Measurements from ENCODE around the gene NKD1.

The NKD1 gene

GRCh38 chr16:50673496-50674275, 125.5 kb downstream of the NKD1 start:
- DNase-seq (ENCODE audit: low read depth, low spot score): no peak

GRCh38 chr16:50674831-50675230, 126.6 kb downstream of the NKD1 start:
- DNase-seq (ENCODE audit: low read depth, low spot score): no peak

- no peak for DNase-seq (ENCODE audit: low read depth, low spot score)
Measured at GRCh38 chr16:50675686-50676610, 127.8 kb downstream of the NKD1 start.

- DNase-seq (ENCODE audit: low read depth, low spot score): no peak
Measured at GRCh38 chr16:50676684-50677225, 128.6 kb downstream of the NKD1 start.

GRCh38 chr16:50677351-50677750, 129.2 kb downstream of the NKD1 start:
- DNase-seq (ENCODE audit: low read depth, low spot score): no peak

GRCh38 chr16:50678531-50678930, 130.3 kb downstream of the NKD1 start:
- DNase-seq (ENCODE audit: low read depth, low spot score): no peak

- DNase-seq (ENCODE audit: low read depth, low spot score): no peak
Measured at GRCh38 chr16:50679266-50679665, 131.1 kb downstream of the NKD1 start.

- no peak for DNase-seq (ENCODE audit: low read depth, low spot score)
Measured at GRCh38 chr16:50679676-50680555, 131.7 kb downstream of the NKD1 start.

GRCh38 chr16:50680556-50680893, 132.3 kb downstream of the NKD1 start:
- DNase-seq (ENCODE audit: low read depth, low spot score): no peak

- DNase-seq (ENCODE audit: low read depth, low spot score): no peak
Measured at GRCh38 chr16:50681021-50681885, 133.1 kb downstream of the NKD1 start, which contains the start of gene SNX20. Gene SNX20 (minus strand): TSS chr16:50681312. CDS start chr16:50677526, 3,786 bp downstream.

GRCh38 chr16:50683689-50684374, 135.6 kb downstream of the NKD1 start:
- no peak for DNase-seq (ENCODE audit: low read depth, low spot score)

- DNase-seq (ENCODE audit: low read depth, low spot score): no peak
Measured at GRCh38 chr16:50684823-50685461, 136.7 kb downstream of the NKD1 start.

- no peak for DNase-seq (ENCODE audit: low read depth, low spot score)
Measured at GRCh38 chr16:50685462-50686063, 137.4 kb downstream of the NKD1 start.

- DNase-seq (ENCODE audit: low read depth, low spot score): no peak
Measured at GRCh38 chr16:50688083-50688482, 139.9 kb downstream of the NKD1 start.

GRCh38 chr16:50688867-50689266, 140.7 kb downstream of the NKD1 start:
- DNase-seq (ENCODE audit: low read depth, low spot score): no peak

- DNase-seq (ENCODE audit: low read depth, low spot score): no peak
Measured at GRCh38 chr16:50690177-50690576, 142.0 kb downstream of the NKD1 start.

GRCh38 chr16:50692644-50692998, 144.4 kb downstream of the NKD1 start:
- DNase-seq (ENCODE audit: low read depth, low spot score): no peak

GRCh38 chr16:50692999-50693781, 145.0 kb downstream of the NKD1 start, which contains the start of gene NOD2:
Gene NOD2 (plus strand): TSS chr16:50693606. CDS start chr16:50699496, 5,890 bp downstream.
- DNase-seq (ENCODE audit: low read depth, low spot score): no peak

Measured in iPS DF 19.7 (cell line).